ENCODE measurements around the gene NHLRC4. TPM values are rescaled to one million over a fixed set of nuclear protein-coding genes. Genes with fewer than 3 reads are reported as not detected.

Gene NHLRC4
- total RNA-seq, 1 donor from 2014 or later = 1.2 TPM

- no peak for DNase-seq (ENCODE audit: low spot score)
These were observed 1.1 kb upstream of the NHLRC4 start for GRCh38 chr16:565419-566330.

DNA sequence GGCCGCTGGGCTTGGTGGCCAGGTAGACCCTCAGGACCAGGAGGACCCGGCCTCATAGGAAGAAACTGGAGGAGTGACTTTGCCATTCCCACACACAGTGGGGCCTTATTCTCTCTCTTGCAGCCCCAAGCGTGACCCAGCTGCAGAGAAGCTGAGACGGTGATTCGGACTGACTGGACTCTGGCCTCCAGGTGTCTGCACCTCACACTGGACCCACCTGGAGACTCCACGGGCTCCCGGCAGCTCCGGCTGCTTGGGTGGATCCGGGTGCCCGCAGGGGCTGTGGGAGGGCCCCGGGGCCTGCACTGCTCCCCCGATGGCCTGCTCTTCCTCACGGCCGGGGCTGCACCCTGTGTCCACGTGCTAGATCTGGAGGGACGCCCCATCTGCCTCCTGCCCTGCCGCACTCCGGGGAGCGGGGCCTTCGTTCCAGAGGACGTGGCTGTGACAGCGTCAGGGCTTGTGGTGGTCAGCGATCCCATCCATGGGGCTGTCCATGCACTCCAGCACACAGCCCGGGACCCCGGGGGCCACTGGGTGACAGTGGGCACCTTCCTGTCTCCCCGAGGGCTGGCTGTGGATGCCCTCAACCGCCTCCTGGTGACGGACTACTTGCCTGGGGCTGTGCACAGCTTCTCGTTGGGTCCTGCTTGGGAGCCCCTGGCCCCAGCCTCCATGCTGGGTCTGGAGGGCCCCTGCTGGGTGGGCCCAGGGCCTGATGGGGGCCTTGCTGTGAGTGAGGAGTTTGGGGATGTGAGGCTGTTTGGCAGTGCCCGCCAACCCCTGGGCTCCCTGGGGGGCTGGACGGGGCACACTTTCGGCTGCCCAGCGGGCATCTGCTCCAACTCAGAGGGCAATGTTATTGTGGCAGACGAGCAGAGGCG is 810 bp downstream of the NHLRC4 start:
- DNase-seq (ENCODE audit: low spot score) = no peak

DNA sequence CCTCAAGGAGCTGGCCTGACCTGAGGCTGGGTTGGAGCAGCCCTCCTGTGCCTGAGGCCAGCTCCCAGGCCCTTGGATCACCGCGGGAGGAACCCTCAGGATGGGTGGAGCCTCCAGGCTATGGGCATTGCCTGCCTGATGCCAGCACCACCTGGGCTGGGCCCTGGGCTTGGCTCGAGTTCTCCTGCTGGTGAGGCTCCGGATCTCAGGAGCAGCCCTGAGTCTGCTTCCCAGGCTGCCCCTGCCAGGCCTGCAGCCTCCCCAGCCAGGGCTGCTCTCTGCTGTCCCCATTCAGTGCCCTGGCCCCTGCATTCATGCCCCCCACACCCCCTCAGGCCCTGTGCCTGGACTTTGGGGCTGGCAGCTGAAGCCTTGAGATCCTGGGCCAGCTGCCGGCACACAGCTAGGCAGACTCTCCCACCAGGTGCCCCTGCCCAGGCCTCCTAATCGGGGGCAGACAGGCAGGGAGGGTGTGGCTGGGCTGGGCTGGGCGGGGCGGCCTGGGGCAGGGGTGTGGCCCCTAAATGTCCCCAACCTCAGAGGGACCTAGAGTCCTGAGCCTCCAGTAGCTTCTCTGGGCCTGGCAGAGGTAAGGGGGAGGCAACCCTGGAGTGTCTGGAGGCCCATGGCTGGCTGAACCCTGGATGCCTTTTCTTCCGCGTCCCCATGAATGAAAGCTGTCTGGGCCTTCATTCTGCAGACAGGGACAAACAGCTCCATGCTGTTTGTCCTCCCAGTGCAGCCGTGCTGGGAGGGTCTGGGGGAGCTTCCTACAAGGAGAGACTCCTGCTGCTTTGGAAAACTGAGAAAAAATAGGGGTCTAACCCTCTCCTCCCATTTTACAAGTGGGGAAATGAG is 1.8 kb downstream of the NHLRC4 start:
- DNase-seq (ENCODE audit: low spot score) = no peak

DNA sequence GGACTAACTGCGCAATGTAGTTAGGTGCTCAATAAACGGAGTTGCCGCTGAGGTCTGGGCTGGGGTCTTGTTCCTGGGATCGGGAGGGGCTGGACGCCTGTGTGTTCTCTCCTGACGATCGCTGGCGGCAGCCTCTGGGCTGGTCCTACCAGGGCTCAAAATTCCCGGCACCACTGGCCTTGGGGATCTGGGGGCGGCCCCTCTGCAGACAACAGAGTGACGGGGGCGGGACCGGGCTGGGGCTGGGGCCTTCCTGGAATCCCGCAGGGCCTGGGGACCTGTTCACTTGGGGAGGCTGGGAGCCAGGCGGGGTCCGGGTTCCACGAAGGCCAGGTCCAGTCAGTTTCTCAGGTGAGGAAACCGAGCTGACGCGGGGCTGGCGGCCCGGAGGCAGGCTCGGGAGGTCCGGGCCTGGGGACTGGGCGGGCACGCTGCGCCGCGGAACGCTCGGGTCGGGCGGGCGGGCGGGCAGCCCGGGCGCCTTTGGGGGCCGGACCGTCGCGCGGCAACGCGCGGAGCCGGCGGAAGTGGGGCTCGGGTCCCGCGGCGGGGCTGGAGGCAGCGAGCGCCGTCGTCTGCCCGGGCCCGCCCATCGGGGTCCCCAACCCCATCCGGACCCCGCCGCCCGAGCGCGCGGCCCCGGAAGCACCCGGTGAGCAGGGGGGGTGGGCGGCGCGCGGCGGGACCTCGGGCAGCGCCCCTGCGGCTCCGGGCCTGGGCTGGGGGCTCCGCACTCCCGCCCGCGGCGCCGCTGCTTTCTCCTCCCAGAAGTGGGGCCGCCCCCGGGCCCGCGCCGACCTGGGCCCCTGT is 2.8 kb downstream of the NHLRC4 start, which contains the start of gene PIGQ:
TSS of gene PIGQ (plus strand) at position 524 of the 810 bp plus-strand sequence. CDS start 4,107 bp downstream, outside the sequence.
- peak; percentile 35 for DNase-seq (ENCODE audit: low spot score)

- no peak for DNase-seq (ENCODE audit: low spot score)
These were observed 6.3 kb downstream of the NHLRC4 start for GRCh38 chr16:572865-573650.

- DNase-seq (ENCODE audit: low spot score) = no peak
These were observed 7.4 kb downstream of the NHLRC4 start for GRCh38 chr16:574021-574760.

DNA sequence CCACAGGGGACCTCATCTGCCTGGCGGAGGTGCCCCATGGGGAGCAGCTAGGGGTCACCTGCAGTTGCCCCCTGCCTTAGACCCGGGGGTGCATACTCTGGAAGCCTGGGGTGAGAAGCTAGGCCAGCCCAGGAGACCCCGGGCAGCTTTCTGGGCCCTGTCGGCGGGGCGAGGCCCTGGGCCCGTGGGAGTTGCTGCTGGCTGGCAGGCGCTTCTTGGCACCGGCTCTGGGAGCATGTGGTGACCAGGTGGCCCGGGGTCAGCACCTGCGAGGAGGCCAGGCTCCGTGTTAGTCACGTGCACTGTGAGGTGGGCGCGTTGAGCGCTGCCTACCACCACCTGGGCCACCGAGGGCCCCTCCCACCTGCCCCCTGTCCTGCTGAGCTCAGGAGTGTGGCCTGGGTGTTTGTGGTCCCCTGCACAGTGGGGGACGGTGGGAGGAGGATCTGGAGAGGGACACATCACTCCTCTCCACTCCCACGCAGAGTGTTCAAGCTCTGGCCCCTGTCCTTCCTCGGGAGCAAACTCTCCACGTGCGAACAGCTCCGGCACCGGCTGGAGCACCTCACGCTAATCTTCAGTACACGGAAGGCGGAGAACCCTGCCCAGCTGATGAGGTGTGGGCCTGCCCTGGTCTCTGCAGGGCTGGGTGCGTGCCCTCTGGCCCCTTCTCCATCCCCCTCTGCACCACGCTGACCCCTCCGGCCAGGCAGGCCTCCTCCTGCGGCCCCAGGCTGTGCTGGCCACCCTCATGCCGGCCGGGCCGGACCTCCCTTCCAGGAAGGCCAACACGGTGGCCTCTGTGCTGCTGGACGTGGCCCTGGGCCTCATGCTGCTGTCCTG is 8.8 kb downstream of the NHLRC4 start:
- DNase-seq (ENCODE audit: low spot score) = no peak

DNA sequence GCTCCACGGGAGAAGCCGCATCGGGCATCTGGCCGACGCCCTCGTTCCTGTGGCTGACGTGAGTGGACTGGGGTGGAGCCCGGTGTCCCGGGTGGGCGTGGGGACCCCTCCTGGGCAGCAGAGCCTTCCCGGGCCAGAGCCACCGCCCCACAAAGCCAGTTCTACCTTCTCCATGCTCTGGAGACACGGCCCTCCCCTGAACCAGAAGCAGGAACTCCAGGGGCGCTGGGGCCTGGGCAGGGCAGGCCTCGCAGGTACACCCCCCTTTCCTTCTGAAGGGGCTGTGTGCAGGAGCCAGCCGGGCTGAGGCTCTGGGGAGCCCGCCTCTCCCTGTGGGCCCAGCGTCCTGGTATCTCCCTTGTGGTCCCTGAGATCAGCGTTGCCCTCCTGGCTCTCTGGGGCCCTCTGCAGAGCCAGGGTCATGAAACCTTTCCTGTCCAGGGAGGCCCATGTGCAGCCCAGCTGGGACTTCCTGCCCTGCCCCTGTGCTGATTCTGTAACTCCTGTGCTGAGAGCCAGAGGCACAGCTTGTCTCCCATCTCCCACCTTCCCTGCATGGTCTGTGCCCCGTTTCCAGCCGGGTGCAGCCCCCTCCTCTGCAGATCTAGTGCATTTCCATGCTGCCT is 9.5 kb downstream of the NHLRC4 start:
- DNase-seq (ENCODE audit: low spot score) = no peak

DNA sequence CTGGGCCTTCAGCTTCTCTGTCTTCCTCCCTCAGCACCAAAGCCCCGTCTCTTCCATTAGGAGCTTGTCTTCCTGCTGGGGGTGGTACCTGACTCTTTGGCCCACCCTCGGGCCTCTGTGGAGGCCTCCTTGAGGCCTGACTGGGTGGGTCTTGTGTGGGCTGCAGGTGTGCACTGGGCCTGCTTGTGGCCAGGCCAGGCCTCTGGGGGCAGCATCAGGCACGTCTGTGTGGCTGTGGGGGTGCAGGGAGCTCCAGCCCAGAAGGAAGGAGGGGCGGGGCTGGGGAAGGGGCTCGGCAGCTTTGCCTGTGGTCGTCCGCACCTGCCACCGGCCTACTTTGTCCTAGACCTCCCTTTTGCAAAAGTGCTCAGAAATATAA is 10.0 kb downstream of the NHLRC4 start:
- no peak for DNase-seq (ENCODE audit: low spot score)

GRCh38 chr16:577796-578195 is 11.0 kb downstream of the NHLRC4 start:
- DNase-seq (ENCODE audit: low spot score) = no peak

GRCh38 chr16:578232-578869 is 11.5 kb downstream of the NHLRC4 start:
- no peak for DNase-seq (ENCODE audit: low spot score)

GRCh38 chr16:578870-579405 is 12.1 kb downstream of the NHLRC4 start:
- peak; percentile 64 for DNase-seq (ENCODE audit: low spot score)

DNA sequence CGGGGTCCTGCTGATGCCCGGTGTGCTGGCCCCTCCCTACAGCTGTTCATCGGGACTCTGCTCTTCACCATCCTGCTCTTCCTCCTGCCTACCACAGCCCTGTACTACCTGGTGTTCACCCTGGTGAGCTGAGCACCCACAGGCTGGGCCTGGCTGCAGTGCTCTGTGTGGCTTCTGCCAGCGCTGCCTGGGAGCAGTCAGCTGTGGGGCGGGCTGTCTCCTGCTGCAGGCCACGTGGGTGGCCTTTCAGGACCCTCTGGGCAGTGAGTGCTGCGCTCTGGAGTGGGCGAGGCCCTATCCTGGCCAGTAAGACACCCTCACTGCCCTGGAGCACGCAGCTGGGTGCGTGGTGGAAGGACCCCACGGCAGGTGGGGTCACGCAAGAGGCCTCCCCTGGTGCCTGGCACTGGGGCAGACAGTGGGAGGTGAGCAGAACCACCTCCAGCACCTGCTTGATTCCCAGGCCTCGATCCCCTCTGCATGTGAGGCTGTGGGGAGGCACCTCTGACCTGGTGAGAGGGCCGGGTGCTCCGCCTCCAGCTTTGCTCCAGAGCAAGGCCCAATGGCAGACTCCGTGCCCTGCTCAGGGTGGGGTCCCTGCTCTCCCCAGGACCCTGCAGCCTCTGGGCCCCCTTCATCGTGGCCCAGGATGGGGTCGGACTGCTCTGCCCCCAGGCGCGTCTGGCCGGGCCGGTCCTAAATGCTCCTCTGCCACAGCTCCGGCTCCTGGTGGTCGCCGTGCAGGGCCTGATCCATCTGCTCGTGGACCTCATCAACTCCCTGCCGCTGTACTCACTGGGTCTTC is 13.5 kb downstream of the NHLRC4 start:
- no peak for DNase-seq (ENCODE audit: low spot score)

DNA sequence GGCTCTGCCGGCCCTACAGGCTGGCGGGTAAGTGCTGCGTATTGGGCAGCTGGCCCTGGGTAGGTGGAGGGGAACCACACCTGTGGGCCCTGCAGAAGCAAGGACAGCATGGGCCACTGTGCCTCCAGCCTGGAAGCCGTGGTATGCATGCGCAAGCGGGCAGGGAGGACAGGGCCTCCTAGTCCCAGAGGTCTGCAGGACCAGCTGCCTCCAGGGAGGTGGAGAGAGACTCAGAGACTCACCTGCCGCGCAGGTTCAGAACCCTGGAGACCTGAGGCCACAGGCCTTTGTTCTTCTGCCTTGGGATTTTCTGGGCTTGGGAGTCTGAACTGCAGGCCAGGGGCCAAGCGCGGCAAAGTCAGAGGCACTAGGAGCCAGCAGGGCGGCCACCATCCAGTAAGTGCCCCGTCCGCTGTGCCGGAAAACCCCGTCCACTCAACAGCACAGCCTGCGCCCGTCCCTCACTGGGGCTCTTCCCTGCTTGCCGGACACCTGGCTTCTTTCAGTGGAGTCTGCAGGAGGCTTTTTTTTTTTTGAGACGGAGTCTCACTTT is 14.2 kb downstream of the NHLRC4 start:
- DNase-seq (ENCODE audit: low spot score) = no peak

GRCh38 chr16:582218-582613 is 15.4 kb downstream of the NHLRC4 start:
- DNase-seq (ENCODE audit: low spot score) = no peak

Measured in mucosa of gallbladder (tissue), 1 donor.